Measurements from ENCODE around the gene SLC17A3.

GRCh38 chr6:25804804-25805203, 69.2 kb downstream of the SLC17A3 start:
- TF ChIP-seq SPI1 (IDR thresholded peaks at IDR 0.05; ENCODE audit: borderline replicate concordance, low read depth, low read length), result no peak
- TF ChIP-seq, protein P1, sequence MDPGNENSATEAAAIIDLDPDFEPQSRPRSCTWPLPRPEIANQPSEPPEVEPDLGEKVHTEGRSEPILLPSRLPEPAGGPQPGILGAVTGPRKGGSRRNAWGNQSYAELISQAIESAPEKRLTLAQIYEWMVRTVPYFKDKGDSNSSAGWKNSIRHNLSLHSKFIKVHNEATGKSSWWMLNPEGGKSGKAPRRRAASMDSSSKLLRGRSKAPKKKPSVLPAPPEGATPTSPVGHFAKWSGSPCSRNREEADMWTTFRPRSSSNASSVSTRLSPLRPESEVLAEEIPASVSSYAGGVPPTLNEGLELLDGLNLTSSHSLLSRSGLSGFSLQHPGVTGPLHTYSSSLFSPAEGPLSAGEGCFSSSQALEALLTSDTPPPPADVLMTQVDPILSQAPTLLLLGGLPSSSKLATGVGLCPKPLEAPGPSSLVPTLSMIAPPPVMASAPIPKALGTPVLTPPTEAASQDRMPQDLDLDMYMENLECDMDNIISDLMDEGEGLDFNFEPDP (CRISPR knock-in tag; IDR thresholded peaks at IDR 0.05), result no peak
- no peak for TF ChIP-seq EZH2 (IDR thresholded peaks at IDR 0.05; ENCODE audit: borderline replicate concordance, low read depth, low read length)
- no peak for TF ChIP-seq PURB (CRISPR knock-in tag; IDR thresholded peaks at IDR 0.05; ENCODE audit: low read depth)
- TF ChIP-seq TFE3 (CRISPR knock-in tag; IDR thresholded peaks at IDR 0.05), result no peak
- TF ChIP-seq BRCA1 (IDR thresholded peaks at IDR 0.05), result no peak
- no peak for TF ChIP-seq BRCA1 (CRISPR knock-in tag; IDR thresholded peaks at IDR 0.05)
- TF ChIP-seq, protein P2, sequence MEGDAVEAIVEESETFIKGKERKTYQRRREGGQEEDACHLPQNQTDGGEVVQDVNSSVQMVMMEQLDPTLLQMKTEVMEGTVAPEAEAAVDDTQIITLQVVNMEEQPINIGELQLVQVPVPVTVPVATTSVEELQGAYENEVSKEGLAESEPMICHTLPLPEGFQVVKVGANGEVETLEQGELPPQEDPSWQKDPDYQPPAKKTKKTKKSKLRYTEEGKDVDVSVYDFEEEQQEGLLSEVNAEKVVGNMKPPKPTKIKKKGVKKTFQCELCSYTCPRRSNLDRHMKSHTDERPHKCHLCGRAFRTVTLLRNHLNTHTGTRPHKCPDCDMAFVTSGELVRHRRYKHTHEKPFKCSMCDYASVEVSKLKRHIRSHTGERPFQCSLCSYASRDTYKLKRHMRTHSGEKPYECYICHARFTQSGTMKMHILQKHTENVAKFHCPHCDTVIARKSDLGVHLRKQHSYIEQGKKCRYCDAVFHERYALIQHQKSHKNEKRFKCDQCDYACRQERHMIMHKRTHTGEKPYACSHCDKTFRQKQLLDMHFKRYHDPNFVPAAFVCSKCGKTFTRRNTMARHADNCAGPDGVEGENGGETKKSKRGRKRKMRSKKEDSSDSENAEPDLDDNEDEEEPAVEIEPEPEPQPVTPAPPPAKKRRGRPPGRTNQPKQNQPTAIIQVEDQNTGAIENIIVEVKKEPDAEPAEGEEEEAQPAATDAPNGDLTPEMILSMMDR (IDR thresholded peaks at IDR 0.05 in 2 of 3, conservative IDR thresholded peaks at IDR 0.05 in 1 of 3; ENCODE audit: insufficient read depth in 2 of 3, low read depth in 1 of 3, low read length in 3 of 3), result no peak
- TF ChIP-seq HCFC1 (IDR thresholded peaks at IDR 0.05; ENCODE audit: low read depth, low read length), result no peak
- no peak for TF ChIP-seq CHD2 (IDR thresholded peaks at IDR 0.05; ENCODE audit: low read depth, low read length)
- TF ChIP-seq ZNF449 (CRISPR knock-in tag; IDR thresholded peaks at IDR 0.05), result no peak
- TF ChIP-seq, protein P3, sequence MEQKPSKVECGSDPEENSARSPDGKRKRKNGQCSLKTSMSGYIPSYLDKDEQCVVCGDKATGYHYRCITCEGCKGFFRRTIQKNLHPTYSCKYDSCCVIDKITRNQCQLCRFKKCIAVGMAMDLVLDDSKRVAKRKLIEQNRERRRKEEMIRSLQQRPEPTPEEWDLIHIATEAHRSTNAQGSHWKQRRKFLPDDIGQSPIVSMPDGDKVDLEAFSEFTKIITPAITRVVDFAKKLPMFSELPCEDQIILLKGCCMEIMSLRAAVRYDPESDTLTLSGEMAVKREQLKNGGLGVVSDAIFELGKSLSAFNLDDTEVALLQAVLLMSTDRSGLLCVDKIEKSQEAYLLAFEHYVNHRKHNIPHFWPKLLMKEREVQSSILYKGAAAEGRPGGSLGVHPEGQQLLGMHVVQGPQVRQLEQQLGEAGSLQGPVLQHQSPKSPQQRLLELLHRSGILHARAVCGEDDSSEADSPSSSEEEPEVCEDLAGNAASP (IDR thresholded peaks at IDR 0.05), result no peak
- no peak for TF ChIP-seq NFRKB (IDR thresholded peaks at IDR 0.05; ENCODE audit: low read depth)
